Liver (tissue), 9 donors: Measurements from ENCODE around the gene GLB1L3. TPM values are rescaled to one million over a fixed set of nuclear protein-coding genes. Genes with fewer than 3 reads are reported as not detected.
"Not testable (repeated sequence)": the region's sequence is repeated elsewhere in the genome, so short reads cannot be mapped to it uniquely, and the experiment has no call there.

Experiments used
- DNase-seq: peaks from one replicate; pipeline ENCODE4 v3.0.0-alpha.2; 2017; ENCODE audit warnings: low spot score
- H3K27ac ChIP-seq, 2 donors: one replicate each; pipeline ENCODE4 v1.7.0; 2013; ENCODE audit warnings: inconsistent platforms in 2 of 2, low read length in 2 of 2, control low read depth in 1 of 2, low read depth in 1 of 2, mild to moderate bottlenecking in 1 of 2
- H3K27me3 ChIP-seq, 4 donors: one replicate each; pipeline versions ENCODE4 v1.6.1 to v1.7.0; 2013; ENCODE audit warnings: low read length in 3 of 4, inconsistent platforms in 1 of 4, mild to moderate bottlenecking in 1 of 4, moderate library complexity in 1 of 4; ENCODE audit not compliant: control insufficient read depth in 4 of 4, insufficient read depth in 4 of 4
- H3K36me3 ChIP-seq, 4 donors: one replicate each; pipeline versions ENCODE4 v1.6.1 to v1.7.0; 2013; ENCODE audit warnings: low read length in 3 of 4, mild to moderate bottlenecking in 3 of 4, low read depth in 1 of 4, moderate library complexity in 1 of 4; ENCODE audit not compliant: control insufficient read depth in 4 of 4, insufficient read depth in 3 of 4
- H3K4me1 ChIP-seq, 4 donors: one replicate each; pipeline versions ENCODE4 v1.6.1 to v1.7.0; 2013; ENCODE audit warnings: low read length in 3 of 4, mild to moderate bottlenecking in 3 of 4, moderate library complexity in 1 of 4; ENCODE audit not compliant: control insufficient read depth in 4 of 4, insufficient read depth in 4 of 4
- H3K4me3 ChIP-seq, 3 donors: one replicate each; pipeline versions ENCODE4 v1.6.1 to v1.7.0; 2013; ENCODE audit warnings: low read length in 3 of 3, control low read depth in 1 of 3, low read depth in 1 of 3, mild to moderate bottlenecking in 1 of 3
- H3K9ac ChIP-seq, 2 donors: one replicate each; pipeline ENCODE4 v1.7.0; 2013; ENCODE audit warnings: low read length in 2 of 2, mild to moderate bottlenecking in 2 of 2, moderate library complexity in 2 of 2, control low read depth in 1 of 2, low read depth in 1 of 2
- H3K9me3 ChIP-seq, 4 donors: one replicate each; pipeline versions ENCODE4 v1.6.1 to v1.7.0; 2013; ENCODE audit warnings: low read length in 3 of 4; ENCODE audit not compliant: control insufficient read depth in 4 of 4
- ATF3 ChIP-seq: IDR thresholded peaks from 2 replicates; pipeline ENCODE4 v1.6.1; 2016; ENCODE audit warnings: antibody characterized with exemption
- FOXA1 ChIP-seq: IDR thresholded peaks from 2 replicates; pipeline ENCODE4 v1.6.1; 2016; ENCODE audit warnings: antibody characterized with exemption
- GABPA ChIP-seq, 2 donors: IDR thresholded peaks in 1 of 2; conservative IDR thresholded peaks in 1 of 2; 2 replicates each; pipeline ENCODE4 v1.6.1; 2016; ENCODE audit warnings: antibody characterized with exemption in 2 of 2, mild to moderate bottlenecking in 1 of 2, moderate library complexity in 1 of 2
- HNF4A ChIP-seq, 2 donors: conservative IDR thresholded peaks; 2 replicates each; pipeline ENCODE4 v1.6.1; 2016; ENCODE audit warnings: antibody characterized with exemption in 2 of 2, mild to moderate bottlenecking in 2 of 2
- NR2F2 ChIP-seq: IDR thresholded peaks from 2 replicates; pipeline ENCODE4 v1.6.1; 2016; ENCODE audit warnings: antibody characterized with exemption
- RAD21 ChIP-seq, 2 donors: IDR thresholded peaks; 2 replicates each; pipeline ENCODE4 v1.6.1; 2016; ENCODE audit warnings: antibody characterized with exemption in 2 of 2, mild to moderate bottlenecking in 2 of 2
- REST ChIP-seq: IDR thresholded peaks from 2 replicates; pipeline ENCODE4 v1.6.1; 2016; ENCODE audit warnings: antibody characterized with exemption, mild to moderate bottlenecking
- RXRA ChIP-seq, 2 donors: IDR thresholded peaks; 2 replicates each; pipeline ENCODE4 v1.6.1; 2017 to 2018; ENCODE audit warnings: antibody characterized with exemption in 2 of 2, mild to moderate bottlenecking in 1 of 2
- YY1 ChIP-seq: IDR thresholded peaks from 2 replicates; pipeline ENCODE4 v1.6.1; 2016; ENCODE audit warnings: antibody characterized with exemption, mild to moderate bottlenecking
- WGBS: extraction: QIAGEN DNeasy Blood & Tissue Kit; methylation state at CpG from one replicate; pipeline ENCODE4 v1.1.7; 2013; 5-methylcytosine and 5-hydroxymethylcytosine counted together
- polyA plus RNA-seq, 2 donors: library from polyadenylated mRNA; stranded (reverse) in 1 of 2; unstranded in 1 of 2; fragments of 200-250 nt in 1 of 2; fragments of >200 nt in 1 of 2; fragmentation: Nextera tagmentation in 1 of 2; extraction: Ambion mirVana in 1 of 2; gene quantifications; one replicate each; pipeline versions ENCODE4 v1.2.1 to v1.2.3, GENCODE V29; 2013 to 2015
- total RNA-seq, 2 donors: library from RNA; depleted of rRNA; stranded (reverse); fragments of >200 nt; gene quantifications; one replicate each; pipeline ENCODE4 v1.2.3, GENCODE V29; 2014
- donor health status: healthy.
- donor health status: healthy.
- donor health status: healthy.
- donor health status: healthy.
- donor health status: healthy.

GLB1L3 gene
- total and polyA plus RNA-seq, 4 donors = 0.08 TPM; not detected in 3

GRCh38 chr11:134313821-134314607 is 37.8 kb downstream of the GLB1L3 start:
- no peak overlapping the region for H3K9ac ChIP-seq
- H3K27me3 ChIP-seq = no peaks in the 10 kb centered on the region
- 89% methylated on average over 9 of the region's 9 CpGs for WGBS
- H3K27ac ChIP-seq = no peak overlapping the region
- TF ChIP-seq RAD21 (IDR thresholded peaks at IDR 0.05) (peak; percentile 15 to 22), FOXA1 (no peak)
- H3K9me3 ChIP-seq = peaks cover 0 to 10% (median 5%) of the 10 kb centered on the region in 4 donors
- H3K36me3 ChIP-seq = no peaks in the 10 kb centered on the region
- no peaks in the 10 kb centered on the region for H3K4me1 ChIP-seq
- no peak for DNase-seq
- H3K4me3 ChIP-seq = no peak overlapping the region

- H3K4me3 ChIP-seq = no peak overlapping the region
- H3K9me3 ChIP-seq = peaks cover 0 to 21% (median 7%) of the 10 kb centered on the region in 4 donors
- H3K27ac ChIP-seq = no peak overlapping the region
- H3K27me3 ChIP-seq = peaks cover 0 to 2% (median 0%) of the 10 kb centered on the region in 4 donors
- TF ChIP-seq GABPA (IDR thresholded peaks at IDR 0.05 in 1 of 2, conservative IDR thresholded peaks at IDR 0.05 in 1 of 2) (no peak), FOXA1 (no peak), HNF4A (conservative IDR thresholded peaks at IDR 0.05) (no peak)
- no peak overlapping the region for H3K9ac ChIP-seq
- H3K36me3 ChIP-seq = no peaks in the 10 kb centered on the region
- DNase-seq = no peak
- 94% methylated on average over 3 of the region's 3 CpGs for whole genome bisulfite sequencing
- H3K4me1 ChIP-seq = no peaks in the 10 kb centered on the region
These were observed 40.9 kb downstream of the GLB1L3 start for GRCh38 chr11:134317103-134317502.

GRCh38 chr11:134321373-134321772 is 45.2 kb downstream of the GLB1L3 start:
- H3K36me3 ChIP-seq, H3K27me3 ChIP-seq, DNase-seq, H3K4me3 ChIP-seq, H3K27ac ChIP-seq, H3K4me1 ChIP-seq, H3K9ac ChIP-seq: not testable (repeated sequence)
- H3K9me3 ChIP-seq = peaks cover 0 to 21% (median 7%) of the 10 kb centered on the region in 4 donors
- WGBS = 85% methylated on average over 2 of the region's 2 CpGs

GRCh38 chr11:134322553-134322952 is 46.4 kb downstream of the GLB1L3 start:
- TF ChIP-seq NR2F2 (no peak), YY1 (no peak), RXRA (IDR thresholded peaks at IDR 0.05) (no peak), REST (no peak), RAD21 (IDR thresholded peaks at IDR 0.05) (no peak), ATF3 (no peak)
- no peak overlapping the region for H3K9ac ChIP-seq
- H3K27ac ChIP-seq = no peak overlapping the region
- no peaks in the 10 kb centered on the region for H3K4me1 ChIP-seq
- DNase-seq = no peak
- no peaks in the 10 kb centered on the region for H3K36me3 ChIP-seq
- WGBS = 83% methylated on average over 4 of the region's 4 CpGs
- peaks cover 0 to 2% (median 0%) of the 10 kb centered on the region in 4 donors for H3K27me3 ChIP-seq
- peaks cover 0 to 11% (median 2%) of the 10 kb centered on the region in 4 donors for H3K9me3 ChIP-seq
- H3K4me3 ChIP-seq = no peak overlapping the region
